ENCODE data around the gene AFAP1.

Gene AFAP1

GRCh38 chr4:7967501-7968261 lies 28.0 kb upstream of the AFAP1 start:
- no peak for TF ChIP-seq CTCF (IDR thresholded peaks at IDR 0.05; ENCODE audit: extremely low read depth, missing control alignments)
- no peak for DNase-seq (ENCODE audit: low spot score)

- no peak for TF ChIP-seq CTCF (IDR thresholded peaks at IDR 0.05; ENCODE audit: extremely low read depth, missing control alignments)
- DNase-seq (ENCODE audit: low spot score), result no peak
Measured at GRCh38 chr4:7967063-7967440, 27.4 kb upstream of the AFAP1 start.

GRCh38 chr4:7966281-7967062 lies 26.8 kb upstream of the AFAP1 start:
- TF ChIP-seq CTCF (IDR thresholded peaks at IDR 0.05; ENCODE audit: extremely low read depth, missing control alignments), result no peak
- no peak for DNase-seq (ENCODE audit: low spot score)

GRCh38 chr4:7964890-7965662 lies 25.4 kb upstream of the AFAP1 start:
- no peak for DNase-seq (ENCODE audit: low spot score)
- no peak for TF ChIP-seq CTCF (IDR thresholded peaks at IDR 0.05; ENCODE audit: extremely low read depth, missing control alignments)

- TF ChIP-seq CTCF (IDR thresholded peaks at IDR 0.05; ENCODE audit: extremely low read depth, missing control alignments), result no peak
Measured at GRCh38 chr4:7964459-7964858, 24.8 kb upstream of the AFAP1 start.

GRCh38 chr4:7963691-7964090 lies 24.0 kb upstream of the AFAP1 start:
- DNase-seq (ENCODE audit: low spot score), result no peak
- no peak for TF ChIP-seq CTCF (IDR thresholded peaks at IDR 0.05; ENCODE audit: extremely low read depth, missing control alignments)

More at GRCh38 chr4:7964459-7964858, 24.8 kb upstream of the AFAP1 start:
- DNase-seq (ENCODE audit: low spot score), result no peak
